ENCODE measurements around the gene AKAP13. TPM values are rescaled to one million over a fixed set of nuclear protein-coding genes. Genes with fewer than 3 reads are reported as not detected.

The AKAP13 gene
- total and polyA plus RNA-seq, 2 of the 8 experiments (the other 6 are each of a cell fraction or from before 2014, with no cell fraction given) = 14.0 to 46.2 TPM

- TF ChIP-seq SIN3A (conservative IDR thresholded peaks at IDR 0.05 in 1 of 2, IDR thresholded peaks at IDR 0.05 in 1 of 2; ENCODE audit: low read depth in 1 of 2, low read length in 2 of 2) = no peak
- no peak for TF ChIP-seq SAP30 (IDR thresholded peaks at IDR 0.05; ENCODE audit: insufficient read depth, insufficient replicate concordance, low read length)
- TF ChIP-seq MAX (IDR thresholded peaks at IDR 0.05) = no peak
- no peak for TF ChIP-seq CBX5 (IDR thresholded peaks at IDR 0.05; ENCODE audit: low read depth, low read length)
Measured at GRCh38 chr15:85464471-85464870, 84.1 kb downstream of the AKAP13 start (continued).

Data from H1 (cell line).